RPMI8226 (cell line): ENCODE results near the gene RELA.
"Not testable (repeated sequence)": the region's sequence is repeated elsewhere in the genome, so short reads cannot be mapped to it uniquely, and the experiment has no call there.

Experiments used
- DNase-seq: peaks from one replicate; pipeline ENCODE4 v3.0.0-alpha.2; 2015

RELA gene

GRCh38 chr11:65663639-65664200, 1.0 kb upstream of the RELA start:
- peak; percentile 57 for DNase-seq

DNA sequence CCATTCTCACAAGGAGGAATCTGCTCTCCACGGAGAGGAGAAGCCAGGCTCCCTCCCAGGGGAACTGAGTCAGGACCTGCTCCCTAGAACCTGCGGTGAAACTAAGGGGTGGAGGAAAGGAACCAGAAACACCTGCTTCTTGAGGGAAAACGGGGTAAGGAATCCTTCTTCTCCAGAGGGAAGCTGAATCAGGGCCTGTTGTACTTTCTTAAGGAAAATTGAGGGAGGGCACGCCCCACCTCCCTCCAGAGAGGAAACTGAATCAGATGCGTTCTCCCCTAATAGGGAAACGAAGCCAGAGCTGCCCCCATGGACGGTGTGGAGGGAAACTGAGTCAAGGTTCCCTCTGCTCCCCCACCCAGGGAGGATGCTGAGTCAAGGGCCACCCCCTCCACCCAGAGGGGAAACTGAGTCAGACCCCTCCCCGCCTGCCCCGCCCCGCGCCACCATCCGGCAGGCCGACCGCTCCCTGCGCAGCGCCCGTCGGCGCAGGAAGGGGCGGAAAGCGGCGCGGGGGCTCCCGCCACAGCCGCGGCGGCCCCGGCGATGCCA, 393 bp downstream of the RELA start:
- no peak for DNase-seq

- DNase-seq: no peak
These were observed 993 bp downstream of the RELA start for GRCh38 chr11:65661599-65662246.

DNA sequence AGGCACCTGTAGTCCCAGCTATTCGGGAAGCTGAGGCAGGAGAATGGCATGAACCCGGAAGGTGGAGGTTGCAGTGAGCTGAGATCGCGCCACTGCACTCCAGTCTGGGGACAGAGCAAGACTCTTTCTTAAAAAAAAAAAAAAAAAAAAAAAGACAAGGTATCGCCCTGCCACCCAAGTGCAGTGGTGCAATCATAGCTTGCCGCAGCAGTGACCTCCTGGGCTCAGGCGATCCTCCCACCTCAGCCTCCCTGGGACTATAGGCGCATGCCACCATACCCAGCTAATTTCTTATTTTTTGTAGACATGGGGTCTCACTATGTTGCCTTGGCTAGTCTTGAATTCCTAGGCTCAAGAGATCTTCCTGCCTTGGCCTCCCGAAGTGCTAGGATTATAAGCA, 1.8 kb downstream of the RELA start:
- DNase-seq: not testable (repeated sequence)

DNA sequence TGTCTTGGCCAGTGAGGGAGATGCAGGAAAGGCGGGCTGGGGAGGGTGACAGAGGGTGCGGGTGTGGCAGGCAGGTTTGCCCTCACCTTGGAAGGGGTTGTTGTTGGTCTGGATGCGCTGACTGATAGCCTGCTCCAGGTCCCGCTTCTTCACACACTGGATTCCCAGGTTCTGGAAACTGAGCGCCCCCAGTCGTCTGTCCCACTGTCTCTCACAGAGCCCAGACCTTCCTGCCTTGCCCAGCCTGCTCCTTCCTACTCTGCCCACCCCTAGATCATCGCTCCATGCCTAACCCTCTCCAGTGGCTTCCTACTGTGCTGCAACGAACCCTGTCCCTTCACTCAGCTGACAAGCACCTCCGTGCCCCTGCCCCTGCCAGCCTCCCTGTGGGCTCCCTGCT, 2.7 kb downstream of the RELA start:
- no peak for DNase-seq

DNA sequence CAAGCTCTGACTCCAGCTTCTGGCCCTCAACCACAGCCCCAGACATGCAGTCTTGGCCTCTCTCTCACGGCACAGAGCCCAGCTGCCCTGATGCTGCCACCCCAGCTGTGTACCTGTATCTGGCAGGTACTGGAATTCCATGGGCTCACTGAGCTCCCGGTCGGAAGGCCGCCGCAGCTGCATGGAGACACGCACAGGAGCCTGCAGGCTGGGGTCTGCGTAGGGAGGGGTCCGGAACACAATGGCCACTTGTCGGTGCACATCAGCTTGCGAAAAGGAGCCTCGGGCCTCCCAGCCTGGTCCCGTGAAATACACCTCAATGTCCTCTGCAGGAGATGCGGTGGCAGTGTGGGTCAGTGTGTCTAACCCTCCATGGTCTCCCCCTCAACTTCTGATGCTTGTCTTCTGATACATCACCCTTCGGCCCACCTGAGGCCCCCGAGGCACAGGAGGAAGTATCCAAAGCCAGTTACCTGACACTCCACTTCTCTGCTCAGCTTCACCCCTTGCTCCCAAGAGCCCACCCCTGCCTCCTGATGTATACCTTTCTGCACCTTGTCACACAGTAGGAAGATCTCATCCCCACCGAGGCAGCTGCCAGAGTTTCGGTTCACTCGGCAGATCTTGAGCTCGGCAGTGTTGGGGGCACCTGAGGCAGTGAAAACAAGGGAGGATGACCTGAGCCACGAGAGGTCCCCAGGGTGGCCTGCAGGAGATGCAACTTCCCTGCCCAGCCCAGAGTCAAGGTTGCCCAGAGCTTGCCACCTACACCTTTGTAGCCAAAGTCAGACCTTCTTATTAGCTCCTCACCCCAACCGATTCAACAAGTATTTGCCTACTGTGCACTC, 4.3 kb downstream of the RELA start:
- DNase-seq: no peak

DNA sequence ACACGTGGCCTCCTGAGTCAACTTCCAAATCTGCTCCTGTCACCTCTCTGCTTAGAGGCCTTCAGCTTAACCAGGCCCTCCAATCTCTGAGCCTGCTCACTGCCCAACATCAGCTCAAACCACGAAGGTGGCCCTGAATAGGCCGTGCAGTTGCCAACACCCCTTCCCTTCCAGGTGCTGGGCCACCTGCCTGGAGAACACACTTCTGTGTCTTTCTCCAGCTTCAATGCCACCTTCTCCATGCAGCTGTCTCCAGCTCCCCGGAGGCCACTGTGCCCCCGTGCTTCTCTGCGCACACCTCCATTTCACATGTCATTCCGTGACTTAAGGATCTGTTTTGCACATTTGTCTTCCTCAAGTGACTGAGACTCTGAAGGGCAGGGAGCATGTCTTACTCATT, 5.3 kb downstream of the RELA start:
- no peak for DNase-seq

DNA sequence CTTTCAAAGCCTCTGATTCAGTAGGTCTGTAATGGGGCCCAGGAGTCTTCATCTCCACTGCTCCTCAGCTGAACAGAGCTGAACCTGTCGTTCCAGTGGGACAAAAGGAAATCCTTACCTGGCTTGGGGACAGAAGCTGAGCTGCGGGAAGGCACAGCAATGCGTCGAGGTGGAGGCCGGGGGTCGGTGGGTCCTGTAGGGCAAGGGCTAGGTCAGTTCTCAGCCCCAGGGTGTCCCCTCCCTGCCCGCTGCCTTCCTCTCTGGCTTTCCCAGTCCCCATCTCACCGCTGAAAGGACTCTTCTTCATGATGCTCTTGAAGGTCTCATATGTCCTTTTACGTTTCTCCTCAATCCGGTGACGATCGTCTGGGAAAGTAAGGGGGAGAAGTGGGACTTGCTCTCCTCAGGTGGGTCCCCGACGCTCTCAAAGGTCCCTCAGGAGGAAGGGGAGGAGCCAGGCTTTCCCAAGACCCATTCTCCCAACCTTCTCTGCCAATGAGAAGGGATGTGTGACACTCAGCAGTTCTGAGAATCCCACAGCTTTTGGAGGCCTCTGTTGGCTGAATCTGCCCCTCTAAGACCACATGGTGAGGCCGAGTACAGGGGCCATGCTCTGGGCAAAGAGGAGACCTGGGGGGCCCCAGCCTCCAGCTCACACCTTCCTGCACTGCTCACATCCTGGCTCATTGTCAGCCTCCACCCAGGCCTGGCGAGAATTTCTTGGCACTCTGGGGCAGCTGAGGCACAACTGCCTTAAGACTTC, 7.0 kb downstream of the RELA start:
- DNase-seq: no peak

- no peak for DNase-seq
These were observed 8.1 kb downstream of the RELA start for GRCh38 chr11:65654375-65655349.

- DNase-seq: no peak
These were observed 9.2 kb downstream of the RELA start for GRCh38 chr11:65653229-65654225.

GRCh38 chr11:65652511-65653228, 10.0 kb downstream of the RELA start:
- peak; percentile 98 for DNase-seq

DNA sequence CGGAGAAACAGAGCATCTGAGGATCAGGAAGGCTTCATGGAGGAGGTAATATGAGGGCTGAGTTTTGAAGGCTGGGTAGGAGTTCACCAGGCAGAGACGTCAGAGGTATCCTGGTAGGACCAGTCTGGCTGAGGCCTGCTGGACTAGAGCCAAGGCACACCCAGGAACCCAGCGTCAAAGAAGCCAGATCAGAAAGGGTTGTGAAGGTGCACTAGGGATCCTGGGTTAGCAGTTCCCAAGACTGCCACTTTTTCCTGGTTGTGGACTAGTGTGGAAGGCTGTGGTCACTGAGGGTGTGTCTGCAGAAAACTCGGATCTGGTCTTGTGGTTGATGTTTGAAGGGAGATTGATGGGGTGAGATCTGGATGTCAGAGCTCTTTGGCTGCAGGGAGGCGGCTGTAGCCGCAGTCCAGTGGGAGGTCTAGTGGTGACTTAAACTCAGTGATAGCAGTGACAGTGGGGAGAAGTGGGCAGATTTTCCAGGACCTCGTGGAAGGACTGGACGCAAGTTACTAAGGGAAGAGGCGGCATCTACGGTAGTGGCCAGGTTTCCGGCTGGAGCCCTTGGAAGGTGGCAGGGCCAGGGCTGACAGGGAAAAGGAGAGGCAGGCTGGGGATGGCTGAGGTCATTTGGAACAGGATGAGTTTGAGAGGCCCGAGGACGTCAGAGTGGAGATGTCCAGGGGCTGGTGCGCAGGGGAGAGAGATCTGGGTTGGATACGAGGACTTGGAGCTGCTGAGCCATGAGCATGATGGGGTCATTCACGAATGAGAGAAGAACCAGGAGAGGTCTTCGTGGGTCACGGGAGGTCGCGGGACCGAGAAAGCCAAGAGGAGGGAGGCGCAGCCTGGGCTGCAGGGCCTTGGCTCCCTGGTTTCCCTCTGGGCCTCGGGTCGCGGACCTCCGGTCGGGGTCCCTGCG, 10.9 kb downstream of the RELA start:
- DNase-seq: no peak

- no peak for DNase-seq
These were observed 11.5 kb downstream of the RELA start for GRCh38 chr11:65651339-65651588.

GRCh38 chr11:65650547-65651338, 12.0 kb downstream of the RELA start:
- DNase-seq: no peak

DNA sequence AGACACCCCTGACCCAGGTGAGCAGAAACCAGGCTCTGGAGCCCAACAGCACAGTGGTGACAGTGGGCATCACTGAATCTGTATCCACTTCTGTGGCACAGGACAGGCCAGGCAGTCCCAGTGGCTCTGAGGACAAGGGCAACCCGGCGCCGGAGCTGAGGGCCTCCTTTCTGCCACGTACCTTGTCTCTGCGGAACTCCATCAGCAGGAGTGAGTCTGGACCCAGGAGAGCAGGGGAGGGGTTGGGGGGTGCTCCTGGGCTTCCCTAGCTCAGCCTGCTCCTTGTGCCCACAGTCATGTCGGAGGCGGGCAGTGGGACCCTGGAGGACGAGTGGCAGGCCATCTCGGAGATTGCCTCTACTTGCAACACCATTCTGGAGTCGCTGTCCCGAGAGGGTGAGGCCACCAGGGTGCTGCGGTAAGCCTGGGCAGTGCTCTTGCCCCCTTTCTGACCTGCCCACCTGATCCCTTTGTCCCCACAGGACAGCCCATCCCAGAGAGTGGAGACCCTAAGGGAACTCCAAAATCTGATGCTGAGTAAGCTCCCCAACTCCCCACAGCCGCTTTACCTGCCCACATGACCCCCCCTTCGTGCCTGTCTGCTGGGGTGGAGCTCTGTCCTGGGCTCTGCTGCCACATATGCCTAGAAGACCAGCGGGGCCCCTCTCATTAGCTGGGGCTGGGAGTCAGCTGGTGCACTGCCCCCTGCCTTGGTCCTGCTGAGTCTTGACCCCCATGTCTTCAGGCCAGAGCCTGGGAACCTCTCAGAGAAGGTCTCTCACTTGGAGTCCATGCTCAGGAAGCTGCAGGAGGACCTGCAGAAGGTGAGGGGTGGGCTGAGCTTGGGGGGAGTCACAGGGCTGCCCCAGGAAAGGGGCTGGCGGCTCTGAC, 12.8 kb downstream of the RELA start:
- no peak for DNase-seq

DNA sequence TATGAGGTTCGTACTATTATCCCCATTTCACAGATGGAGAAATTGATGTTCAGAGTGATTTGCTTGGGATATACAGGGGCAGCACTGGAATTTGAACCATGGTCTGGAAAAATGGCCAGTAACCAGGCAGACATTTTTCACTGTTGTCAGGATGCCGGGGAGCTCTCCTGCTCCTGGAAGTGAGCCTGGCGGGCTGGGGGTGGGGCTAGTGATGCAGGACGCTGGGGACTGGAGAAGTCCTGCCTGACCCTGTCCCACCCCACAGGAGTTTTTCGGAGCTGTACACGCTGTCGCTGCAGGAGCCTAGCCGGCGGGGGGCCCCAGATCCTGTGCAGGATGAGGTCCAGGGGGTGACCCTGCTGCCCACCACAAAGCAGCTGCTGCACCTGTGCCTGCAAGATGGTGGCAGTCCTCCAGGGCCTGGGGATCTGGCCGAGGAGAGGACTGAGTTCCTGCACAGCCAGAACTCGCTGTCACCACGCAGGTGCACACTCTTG, 13.7 kb downstream of the RELA start:
- DNase-seq: no peak
